Measurements from ENCODE around the gene NAP1L1. TPM values are rescaled to one million over a fixed set of nuclear protein-coding genes. Genes with fewer than 3 reads are reported as not detected.

The NAP1L1 gene
- total RNA-seq, 1 experiment from 2014 or later: 620 TPM

DNA sequence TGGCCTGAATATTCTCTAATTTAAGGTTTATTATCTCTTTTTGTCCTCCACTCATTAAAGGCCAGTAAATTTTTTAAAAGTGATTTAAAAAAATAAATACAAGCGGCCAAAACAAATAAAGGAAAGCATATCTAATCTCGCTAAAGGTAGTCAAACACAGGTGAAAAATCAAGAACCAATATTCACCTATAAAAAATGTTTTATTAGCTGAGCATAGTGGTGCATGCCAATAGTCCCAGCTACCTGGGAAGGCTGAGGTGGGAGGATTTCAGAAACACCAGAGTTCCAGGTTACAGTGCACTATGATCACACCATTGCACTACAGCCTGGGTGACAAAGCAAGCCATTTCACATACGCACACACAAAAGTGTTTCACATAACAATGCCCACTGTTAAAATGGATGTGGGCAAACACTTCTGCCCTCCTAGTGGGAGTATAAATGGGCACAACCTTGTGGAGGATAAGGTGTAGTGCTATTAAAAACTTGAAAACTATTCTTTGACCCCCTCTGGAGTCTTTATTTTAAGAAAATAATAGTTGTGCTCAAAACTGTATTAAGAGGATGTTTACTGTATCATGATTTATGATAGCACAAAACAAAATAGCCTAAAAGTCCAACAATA is 32.7 kb upstream of the NAP1L1 start:
- in situ Hi-C loops (cut with HindIII; ENCODE audit: low pct_unique_long_range_greater_than_20kb, low sequenced_read_pairs) (no loop called here), intact Hi-C loops (cut with micrococcal nuclease; ENCODE audit: unreplicated experiment) (no loop called here)
- H3K4me1 ChIP-seq (ENCODE audit: control insufficient read depth, insufficient read depth, low read length): no peaks in the 10 kb centered on the region
- H3K9me3 ChIP-seq (ENCODE audit: control insufficient read depth, insufficient read depth, low read depth, low read length): no peaks in the 10 kb centered on the region
- no peak overlapping the region for H3K4me3 ChIP-seq (ENCODE audit: low read depth in 2 of 2, low read length in 2 of 2)
- H3K27ac ChIP-seq (ENCODE audit: low read length): no peak overlapping the region
- ChIA-PET POLR2A (no interaction called here), CTCF (interaction anchor here (0.6 kb wide), 1 partner anchor 560 kb away, joined by 3 read pairs; no protein-coding TSS in a partner anchor)
- H3K36me3 ChIP-seq (ENCODE audit: control insufficient read depth, insufficient read depth, low read length): no peaks in the 10 kb centered on the region
- no peaks in the 10 kb centered on the region for H3K27me3 ChIP-seq (ENCODE audit: control insufficient read depth, insufficient read depth, low read length)
- no TSS peak for BruUV-seq (replicated peaks)
- no peak for TF ChIP-seq POLR2AphosphoS5 (IDR thresholded peaks at IDR 0.05; ENCODE audit: low read depth, low read length)
- no peak for TF ChIP-seq CTCF (IDR thresholded peaks at IDR 0.05)
- TF ChIP-seq SIN3A (IDR thresholded peaks at IDR 0.05; ENCODE audit: borderline replicate concordance, insufficient read depth, low read depth, low read length): no peak
- TF ChIP-seq REST (IDR thresholded peaks at IDR 0.05; ENCODE audit: insufficient read depth in 1 of 2, low read depth in 2 of 2, low read length in 1 of 2): no peak
- no peak for TF ChIP-seq TCF7L2 (IDR thresholded peaks at IDR 0.05; ENCODE audit: low read depth, low read length)
- ATAC-seq: no peak
- no peak for DNase-seq (ENCODE audit: low read depth, low spot score)

GRCh38 chr12:76113800-76114757 is 29.6 kb upstream of the NAP1L1 start:
- POLR2A ChIA-PET: no interaction called here
- H3K4me1 ChIP-seq (ENCODE audit: control insufficient read depth, insufficient read depth, low read length): no peaks in the 10 kb centered on the region
- no peak for TF ChIP-seq CTCF (IDR thresholded peaks at IDR 0.05)
- TF ChIP-seq TCF7L2 (IDR thresholded peaks at IDR 0.05; ENCODE audit: low read depth, low read length): no peak
- DNase-seq (ENCODE audit: low read depth, low spot score) (no peak), ATAC-seq (no peak)
- no peaks in the 10 kb centered on the region for H3K9me3 ChIP-seq (ENCODE audit: control insufficient read depth, insufficient read depth, low read depth, low read length)
- in situ Hi-C loops (cut with HindIII; ENCODE audit: low pct_unique_long_range_greater_than_20kb, low sequenced_read_pairs) (no loop called here), intact Hi-C loops (cut with micrococcal nuclease; ENCODE audit: unreplicated experiment) (no loop called here)
- CTCF ChIA-PET: no interaction called here
- H3K36me3 ChIP-seq (ENCODE audit: control insufficient read depth, insufficient read depth, low read length): no peaks in the 10 kb centered on the region
- no peak overlapping the region for H3K4me3 ChIP-seq (ENCODE audit: low read depth in 2 of 2, low read length in 2 of 2)
- BruUV-seq (replicated peaks): no TSS peak
- H3K27me3 ChIP-seq (ENCODE audit: control insufficient read depth, insufficient read depth, low read length): no peaks in the 10 kb centered on the region
- no peak overlapping the region for H3K27ac ChIP-seq (ENCODE audit: low read length)

Data from Panc1 (cell line).